ENCODE results near the gene MCM3AP.
A peak's percentile ranks its signal among the peaks of the same experiment; 100 is the strongest.
"Not testable (repeated sequence)": the region's sequence is repeated elsewhere in the genome, so short reads cannot be mapped to it uniquely, and the experiment has no call there.

MCM3AP gene

GRCh38 chr21:46310260-46310659, 24.8 kb upstream of the MCM3AP start:
- not testable (repeated sequence) for DNase-seq

DNA sequence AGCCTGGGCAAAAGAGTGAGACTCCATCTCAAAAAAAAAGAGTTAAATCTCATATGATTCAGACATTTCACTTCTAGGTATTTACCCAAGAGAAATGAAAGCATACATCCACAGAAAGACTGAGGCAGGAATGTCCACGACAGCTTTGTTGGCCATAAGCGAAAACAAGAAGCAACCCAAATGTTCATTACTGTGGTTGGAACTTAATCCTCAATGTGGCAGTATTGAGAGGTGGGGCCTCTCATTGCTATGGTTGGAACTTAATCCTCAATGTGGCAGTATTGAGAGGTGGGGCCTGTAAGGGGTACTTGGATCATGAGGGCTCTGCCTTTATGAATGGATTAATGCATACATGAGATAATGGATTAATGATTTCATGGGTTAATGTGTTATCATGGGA, 23.0 kb upstream of the MCM3AP start:
- DNase-seq = no peak

GRCh38 chr21:46307625-46308024, 22.2 kb upstream of the MCM3AP start:
- no peak for DNase-seq

DNA sequence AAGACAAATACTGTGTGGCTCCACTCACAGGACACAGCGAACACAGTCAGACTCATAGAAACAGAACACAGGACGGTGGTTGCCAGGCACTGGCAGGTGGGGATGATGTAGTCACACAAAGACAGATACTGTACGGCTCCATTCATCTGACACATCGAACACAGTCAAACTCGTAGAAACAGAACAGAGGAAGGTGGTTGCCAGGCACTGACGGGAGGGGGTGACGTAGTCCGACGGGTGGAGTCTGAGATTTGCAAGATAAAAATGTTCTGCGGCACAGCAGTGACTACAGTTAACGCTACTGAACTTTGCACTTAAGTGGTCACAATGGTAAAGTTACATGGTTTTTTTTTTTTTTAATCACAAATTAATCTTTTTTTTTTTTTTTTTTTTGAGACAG, 19.5 kb upstream of the MCM3AP start:
- no peak for DNase-seq

- no peak for DNase-seq
Measured at GRCh38 chr21:46304437-46304836, 19.0 kb upstream of the MCM3AP start.

DNA sequence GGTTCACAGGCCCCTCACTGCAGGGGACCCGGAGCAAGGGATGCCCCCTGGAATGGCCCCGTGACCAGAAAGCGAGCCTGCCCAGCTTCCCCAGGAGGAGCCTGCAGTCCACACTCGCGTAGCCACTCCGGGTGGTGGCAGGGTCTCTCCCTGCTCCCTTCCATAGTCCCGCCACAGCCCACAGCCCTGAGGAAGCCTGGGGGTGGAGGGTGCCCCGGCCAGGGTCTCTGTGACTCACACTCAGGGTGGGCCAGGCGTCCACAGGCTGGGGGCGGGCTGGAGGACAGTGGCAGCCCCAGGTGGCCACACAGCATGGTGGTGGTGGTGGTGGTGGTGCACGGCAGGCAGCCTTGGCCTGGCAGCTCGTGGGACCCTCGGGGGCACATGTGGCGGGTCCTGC, 16.3 kb upstream of the MCM3AP start:
- no peak for DNase-seq

GRCh38 chr21:46299167-46299566, 13.8 kb upstream of the MCM3AP start:
- no peak for DNase-seq

- no peak for DNase-seq
Measured at GRCh38 chr21:46297338-46298271, 12.2 kb upstream of the MCM3AP start.

GRCh38 chr21:46295996-46296752, 10.8 kb upstream of the MCM3AP start:
- peak in 1 of 2 donors; percentile 31 for DNase-seq

- no peak for DNase-seq
Measured at GRCh38 chr21:46295177-46295770, 9.9 kb upstream of the MCM3AP start.

- DNase-seq = no peak
Measured at GRCh38 chr21:46294647-46295176, 9.3 kb upstream of the MCM3AP start.

DNA sequence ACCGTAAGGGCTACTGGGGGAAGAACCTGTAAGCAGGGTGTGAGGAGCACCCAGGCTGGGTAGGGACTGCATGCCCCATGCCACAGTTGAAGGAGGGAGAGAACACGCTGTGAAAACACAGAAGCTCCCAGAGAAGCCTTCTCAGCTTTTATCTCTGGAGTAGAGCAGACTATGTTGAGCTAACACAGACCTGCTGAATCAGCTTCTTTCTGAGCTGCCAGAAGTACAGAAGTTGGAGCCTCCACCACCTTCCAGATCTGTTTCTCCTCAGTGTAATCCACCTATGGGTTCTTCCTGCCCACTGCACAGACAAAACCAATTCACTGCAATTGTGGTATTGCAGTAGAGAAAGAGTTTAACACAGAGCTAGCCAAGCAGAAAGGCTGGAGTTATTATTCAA, 6.2 kb upstream of the MCM3AP start:
- no peak for DNase-seq

GRCh38 chr21:46289655-46290179, 4.3 kb upstream of the MCM3AP start:
- DNase-seq = no peak

- DNase-seq = no peak
Measured at GRCh38 chr21:46287541-46287940, 2.1 kb upstream of the MCM3AP start.

DNA sequence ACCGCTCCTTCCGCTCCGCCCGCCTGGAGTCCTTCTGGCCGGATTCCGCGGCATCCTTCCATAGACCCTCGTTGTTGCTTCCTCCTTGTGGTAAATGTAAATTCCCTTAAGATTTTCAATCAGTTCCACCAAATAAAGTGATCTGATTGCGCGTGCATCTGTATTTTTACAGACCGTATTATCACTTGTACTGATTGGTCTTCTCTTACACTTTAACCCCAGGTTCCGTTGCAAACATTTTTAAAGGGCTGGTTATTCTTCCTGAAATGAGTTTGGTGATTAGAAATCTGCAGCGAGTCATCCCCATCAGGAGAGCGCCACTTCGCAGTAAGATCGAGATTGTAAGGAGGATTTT, 1.2 kb upstream of the MCM3AP start:
- peak in 1 of 2 donors; percentile 60 for DNase-seq

DNA sequence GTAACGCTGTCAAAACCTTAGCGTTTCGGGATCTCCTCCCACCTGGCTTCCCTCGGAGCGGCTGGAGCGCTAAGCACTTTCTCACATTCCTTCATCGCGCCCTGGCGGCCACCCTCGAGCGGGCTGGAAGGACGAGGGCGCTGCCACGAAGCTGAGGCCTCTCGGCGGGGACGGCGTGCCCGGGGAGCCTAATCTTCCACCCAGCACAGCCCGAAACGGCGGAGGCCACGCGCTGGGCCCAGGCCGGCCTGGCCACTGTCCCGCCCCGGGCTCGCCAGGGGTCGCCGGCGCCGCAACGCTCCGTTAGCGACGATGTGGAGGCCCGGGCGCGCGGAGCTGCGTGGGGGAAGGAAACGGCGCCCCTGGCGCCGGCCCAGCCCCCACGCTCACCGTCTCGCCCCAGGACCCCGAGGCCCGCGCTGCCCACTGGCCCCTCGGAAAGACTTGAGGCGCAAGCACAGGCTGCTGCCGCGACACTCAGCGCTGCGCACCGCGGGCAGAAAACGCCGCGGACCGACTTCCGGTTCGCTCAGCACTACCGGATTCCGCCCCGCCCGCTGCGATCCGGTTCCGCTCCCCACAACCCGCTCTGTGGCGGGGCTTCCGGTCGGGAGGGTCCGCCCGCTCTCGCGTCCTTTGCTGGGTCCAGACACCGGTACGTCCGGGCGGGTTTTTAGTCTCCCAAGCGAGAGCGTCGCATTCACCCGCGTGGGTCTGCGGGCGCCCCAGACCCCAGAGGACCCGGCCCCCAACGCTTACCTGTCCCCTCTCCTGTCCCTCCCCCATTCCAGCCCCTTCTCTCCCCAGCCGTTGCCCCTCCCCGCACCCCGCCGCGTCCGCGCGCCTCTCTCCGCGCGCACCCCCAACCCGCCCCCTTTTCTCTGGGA, 593 bp upstream of the MCM3AP start, which contains the start of gene YBEY:
TSS of gene YBEY (plus strand) at position 582 of the 887 bp plus-strand sequence. CDS start 572 bp downstream, outside the sequence.
- DNase-seq = peak; percentile 82 to 84

DNA sequence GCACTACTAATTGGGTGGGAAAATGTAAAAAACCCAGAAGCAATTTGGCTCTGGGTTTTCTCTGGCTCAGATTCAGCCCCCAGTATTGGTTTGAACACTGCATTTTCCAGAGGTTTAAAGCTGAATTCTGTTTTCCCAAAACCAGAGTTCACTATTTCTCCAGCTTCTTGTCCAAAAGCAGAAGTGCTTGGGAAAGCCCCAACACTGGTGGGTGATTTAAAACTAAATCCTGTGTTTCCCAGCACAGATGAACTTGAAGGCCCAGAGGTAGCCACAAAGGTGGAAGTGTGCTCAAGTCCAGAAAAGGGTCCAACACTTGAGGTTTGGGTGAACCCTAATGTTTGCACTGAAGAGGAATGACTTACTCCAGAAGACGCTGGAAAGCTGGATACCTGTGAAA, 678 bp downstream of the MCM3AP start:
- DNase-seq = no peak

GRCh38 chr21:46284077-46284644, 1.2 kb downstream of the MCM3AP start:
- no peak for DNase-seq

- DNase-seq = no peak
Measured at GRCh38 chr21:46274797-46275390, 10.5 kb downstream of the MCM3AP start.

DNA sequence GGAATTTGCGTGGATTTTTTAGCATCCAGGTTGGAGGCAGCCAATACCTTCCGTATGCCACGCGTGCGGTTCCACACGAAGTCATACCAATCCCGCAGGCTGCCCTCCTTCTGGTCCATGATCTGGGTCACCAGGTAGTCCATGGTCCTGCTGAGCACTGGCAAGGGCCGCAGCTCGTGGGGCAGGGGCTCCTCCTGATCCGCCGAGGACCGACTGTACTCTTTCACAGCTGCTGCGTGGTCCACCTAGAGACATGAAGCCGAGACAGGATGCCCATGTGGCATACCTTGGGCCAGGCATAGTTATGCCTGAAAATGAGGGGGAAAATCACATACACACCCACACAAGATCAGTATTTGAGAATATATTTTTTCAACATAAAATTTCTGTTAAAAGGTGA, 12.1 kb downstream of the MCM3AP start:
- DNase-seq = no peak

DNA sequence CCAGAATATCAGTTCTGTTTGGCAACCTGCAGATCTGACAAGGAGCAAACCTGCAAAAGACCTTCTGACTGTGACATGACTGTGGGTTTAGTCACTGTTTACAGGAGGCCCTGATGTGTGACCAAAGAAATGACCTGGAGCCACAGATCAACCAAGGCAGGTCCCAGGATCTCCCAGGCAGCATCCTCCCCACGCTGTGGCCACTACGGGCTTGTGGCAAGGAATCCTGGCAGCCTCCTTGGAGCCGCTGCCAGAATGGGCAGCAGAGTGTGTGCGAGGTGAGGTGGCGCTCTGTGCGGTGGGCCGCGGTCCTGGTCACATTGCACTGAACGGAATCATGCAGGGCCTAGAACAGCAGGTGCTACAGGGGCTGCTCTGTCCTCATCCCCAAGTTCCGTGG, 15.9 kb downstream of the MCM3AP start:
- no peak for DNase-seq
